Left colon (tissue), 2 donors: ENCODE measurements around the gene PHACTR1. TPM values are rescaled to one million over a fixed set of nuclear protein-coding genes. Genes with fewer than 3 reads are reported as not detected.
"Not testable (repeated sequence)": the region's sequence is repeated elsewhere in the genome, so short reads cannot be mapped to it uniquely, and the experiment has no call there.

Experiments used
- ATAC-seq: fragments of 200-7000 bp; cut with Tn5 transposase; one replicate; pipeline ENCODE4 v1.9.1; 2020; ENCODE audit warnings: mild to moderate bottlenecking, moderate library complexity
- DNase-seq, 2 donors: peaks; one replicate each; pipeline ENCODE4 v3.0.0-alpha.2; 2020
- intact Hi-C, 2 donors: fragments of 100-400 bp; cut with DNase I in 1 of 2; cut with micrococcal nuclease in 1 of 2; formaldehyde crosslinking; loops; one replicate each; pipeline versions ENCODE4 v1.11.2 to v1.14.0; 2022; cut with DNase I, micrococcal nuclease
- long read RNA-seq: library from polyadenylated mRNA; unstranded; transcript quantifications from one replicate; pipeline ENCODE4 v2.0.0, GENCODE V29; 2021
- total RNA-seq, 2 donors: library from RNA; stranded (reverse); fragmentation: NEBNext Ultra II Directional; extraction: Animal tissue kit (Norgen Biotek cat#: 25700); gene quantifications; one replicate each; pipeline ENCODE4 v1.2.1, GENCODE V29; 2021
- donor health status: DM: no; HTN: no; CAD: no.
- donor health status: DM: yes; HTN: yes; CAD: no.

Gene PHACTR1
- 1 to 10 TPM; 1.5 to 3.7 TPM for total RNA-seq
- long read RNA-seq, partial matches to known transcripts = 0 of 2 reads
- long read RNA-seq, other reads (novel, unspliced or antisense) = 1 of 2 reads

- DNase-seq (no peak), ATAC-seq (no peak)
- intact Hi-C loops = no loop called here
Measured at GRCh38 chr6:12716298-12716916, at the start of gene PHACTR1. Gene PHACTR1, plus strand, starts transcription at chr6:12716767.

DNA sequence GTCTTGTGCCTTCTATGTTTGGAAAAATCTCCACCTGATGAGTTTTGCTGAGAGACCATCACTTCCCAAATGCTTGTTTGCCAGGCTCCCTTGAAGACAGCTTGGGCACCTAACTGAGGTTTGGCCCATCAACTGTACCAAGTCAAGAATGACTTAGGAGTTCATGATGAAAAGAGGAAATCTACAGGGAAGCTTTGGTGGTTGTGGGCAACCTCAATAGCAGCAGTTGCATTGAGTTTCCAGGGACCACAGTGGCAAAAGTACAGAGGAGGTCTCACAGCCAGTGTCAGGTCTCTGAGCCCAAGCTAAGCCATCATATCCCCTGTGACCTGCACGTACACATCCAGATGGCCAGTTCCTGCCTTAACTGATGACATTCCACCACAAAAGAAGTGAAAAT is 49.7 kb upstream of the PHACTR1 start:
- ATAC-seq (no peak), DNase-seq (no peak)
- intact Hi-C loops = no loop called here

DNA sequence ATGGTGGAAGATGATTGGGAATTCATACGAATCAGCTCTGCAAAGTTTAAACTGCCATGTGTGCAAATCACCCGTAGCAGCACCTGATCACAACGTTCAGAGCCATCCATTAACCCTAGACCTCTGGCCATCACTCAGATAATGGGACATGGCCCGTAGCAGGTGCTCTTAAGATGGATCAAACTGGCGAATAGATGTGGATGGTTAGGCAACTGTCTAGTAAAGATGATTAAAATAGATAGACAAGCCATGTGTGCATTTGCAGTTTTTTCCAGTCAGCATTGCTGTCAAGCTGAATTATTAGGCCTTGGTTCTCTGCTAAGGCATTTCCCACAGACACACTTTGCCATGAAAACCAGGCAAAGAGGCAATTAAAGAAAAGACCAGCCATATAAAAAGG is 40.6 kb upstream of the PHACTR1 start:
- DNase-seq (no peak), ATAC-seq (no peak)
- intact Hi-C loops = no loop called here

- no peak for ATAC-seq
- intact Hi-C loops = no loop called here
- no peak for DNase-seq
Measured at GRCh38 chr6:12679341-12679740, 37.2 kb upstream of the PHACTR1 start.

DNA sequence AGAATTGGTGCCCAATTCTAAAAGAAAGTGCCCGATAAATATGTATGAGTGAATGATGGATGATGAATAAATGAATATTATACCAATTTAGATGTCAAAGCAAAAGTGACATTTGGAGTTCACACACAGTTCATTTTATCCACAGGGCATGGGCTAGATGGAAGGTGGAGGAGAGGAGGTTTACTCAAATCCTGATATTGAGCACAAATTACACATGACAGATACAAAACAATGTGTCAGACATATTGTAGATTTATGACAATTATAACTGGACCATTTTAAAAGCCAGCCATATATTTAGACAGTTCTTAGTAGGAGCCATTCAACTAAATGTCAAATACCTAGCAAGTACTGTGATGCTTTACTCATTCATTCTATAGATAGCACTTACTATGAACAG is 23.4 kb upstream of the PHACTR1 start:
- intact Hi-C loops = no loop called here
- ATAC-seq (no peak), DNase-seq (no peak)

DNA sequence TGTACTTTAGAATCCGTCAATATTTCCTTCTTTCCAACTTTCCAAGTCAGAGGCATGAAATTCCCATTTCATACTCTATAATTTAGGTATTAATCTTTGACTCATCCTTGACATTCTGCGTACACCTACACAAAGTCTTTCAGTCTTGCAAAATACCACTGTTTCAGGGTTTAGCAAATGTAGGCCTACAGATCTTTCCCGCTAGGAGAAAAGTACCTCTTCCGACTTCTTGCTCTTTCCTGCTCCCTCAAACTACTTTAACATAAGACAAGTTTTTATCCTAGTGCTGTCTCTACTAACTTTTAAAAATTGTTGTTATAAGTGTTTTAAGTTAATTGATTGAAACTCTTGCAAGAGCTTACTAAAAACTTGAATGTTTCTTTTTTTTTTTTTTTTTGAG is 18.3 kb upstream of the PHACTR1 start:
- intact Hi-C loops = no loop called here
- DNase-seq (no peak), ATAC-seq (no peak)

- intact Hi-C loops = no loop called here
- DNase-seq (no peak), ATAC-seq (no peak)
Measured at GRCh38 chr6:12704946-12705345, 11.6 kb upstream of the PHACTR1 start.

DNA sequence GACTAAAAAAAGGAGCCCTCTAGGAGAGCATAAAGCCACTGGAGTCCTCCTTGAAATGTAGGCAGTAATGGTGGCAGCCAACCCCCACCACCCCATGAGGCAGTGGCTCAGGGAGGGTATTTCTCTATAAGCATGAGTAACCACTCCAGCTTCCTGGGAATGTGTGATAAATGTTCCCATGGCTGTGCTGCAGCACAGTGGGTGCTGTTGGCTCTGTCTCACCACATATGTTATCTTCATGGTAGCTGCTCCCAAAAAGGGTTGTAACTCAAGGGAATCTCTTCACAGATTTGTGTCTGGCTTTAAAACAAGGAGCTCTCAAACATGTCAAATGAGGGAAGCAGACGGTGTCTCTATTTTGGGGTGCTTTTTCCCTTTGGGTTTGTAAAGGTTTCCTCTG is 7.5 kb upstream of the PHACTR1 start:
- intact Hi-C loops = no loop called here
- ATAC-seq (no peak), DNase-seq (no peak)

- intact Hi-C loops = no loop called here
- no peak for ATAC-seq
- no peak for DNase-seq
Measured at GRCh38 chr6:12709556-12710232, 6.9 kb upstream of the PHACTR1 start.

GRCh38 chr6:12710921-12711320 is 5.6 kb upstream of the PHACTR1 start:
- ATAC-seq (no peak), DNase-seq (no peak)
- intact Hi-C loops = no loop called here

DNA sequence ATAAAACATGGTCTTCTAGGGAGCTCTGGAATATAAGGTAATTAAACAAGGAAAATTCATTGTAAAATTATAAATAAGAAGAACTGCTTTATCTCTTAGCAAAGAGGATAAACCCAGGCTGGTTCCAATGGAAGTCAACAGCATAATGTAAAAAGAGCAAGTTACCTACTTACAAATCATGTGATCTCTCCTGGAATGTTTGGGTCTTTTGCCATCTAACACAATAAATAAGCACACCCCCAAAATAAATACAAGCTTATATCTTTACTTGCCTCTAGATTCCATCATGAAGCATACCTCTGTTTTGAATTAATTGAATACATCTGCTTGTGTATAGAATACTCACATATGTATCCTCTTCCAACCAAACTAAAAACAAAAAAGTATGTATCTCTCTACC is 2.5 kb upstream of the PHACTR1 start:
- DNase-seq = no peak
- ATAC-seq = no peak
- intact Hi-C loops = no loop called here

DNA sequence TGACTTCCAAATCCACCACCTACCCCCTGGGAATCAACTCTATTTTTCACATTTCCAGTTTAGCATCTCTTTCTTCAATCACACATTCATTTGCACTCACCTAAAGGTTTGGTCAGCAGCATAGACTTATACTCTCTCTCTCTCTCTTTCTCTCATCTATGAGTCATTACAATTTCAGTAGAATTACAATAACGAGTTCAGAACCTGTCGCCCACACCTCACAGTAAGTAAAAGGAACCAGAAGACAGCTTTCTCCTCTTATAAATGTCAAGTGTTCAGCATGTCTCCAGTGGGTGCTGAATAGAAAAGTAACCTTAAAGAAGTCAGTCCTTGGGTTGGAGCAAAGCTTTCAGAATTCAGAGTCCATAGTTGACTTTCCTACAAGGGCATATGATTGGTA is 1.1 kb upstream of the PHACTR1 start:
- DNase-seq (no peak), ATAC-seq (no peak)
- intact Hi-C loops = no loop called here

DNA sequence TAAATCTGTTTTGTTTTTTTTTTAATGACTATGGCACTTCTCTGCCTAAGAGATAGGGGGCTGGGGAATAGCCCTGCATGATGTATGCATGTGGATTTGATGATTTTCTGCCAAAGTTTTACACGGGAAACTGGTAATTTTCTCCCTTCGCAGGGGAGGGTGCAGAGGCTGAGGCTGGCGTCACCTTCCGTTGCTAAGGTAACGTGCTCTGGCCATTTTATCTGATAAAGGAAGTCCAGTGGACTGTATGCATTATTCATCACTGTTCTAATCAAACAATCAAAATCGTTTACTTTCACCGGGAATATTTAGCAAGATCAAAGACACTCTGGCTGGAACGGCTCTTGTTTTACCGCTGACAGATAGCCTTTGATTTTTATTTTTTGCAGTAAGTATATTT is 789 bp downstream of the PHACTR1 start:
- DNase-seq (no peak), ATAC-seq (no peak)
- intact Hi-C loops = no loop called here

- no peak for ATAC-seq
- no peak for DNase-seq
- intact Hi-C loops = no loop called here
Measured at GRCh38 chr6:12718015-12718414, 1.4 kb downstream of the PHACTR1 start.

DNA sequence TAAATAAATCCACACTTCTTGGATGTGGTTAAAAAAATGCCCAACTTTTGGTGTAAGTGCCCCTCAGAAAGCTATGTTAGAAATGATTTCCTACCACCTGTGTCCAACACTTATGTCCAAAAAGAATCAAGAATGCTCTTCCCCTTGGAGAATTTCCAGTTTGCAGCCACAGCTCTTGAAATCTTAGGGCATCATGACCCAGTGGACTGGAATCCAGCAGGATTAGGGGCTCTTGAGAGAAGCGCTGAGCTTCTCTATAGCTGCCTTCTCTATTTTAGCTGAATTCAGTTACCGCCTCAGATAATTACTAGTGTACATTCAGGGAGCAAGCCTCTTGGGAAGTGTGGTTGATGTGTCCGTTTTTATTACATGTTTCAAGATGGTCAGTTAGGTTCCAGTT is 2.5 kb downstream of the PHACTR1 start:
- intact Hi-C loops = no loop called here

GRCh38 chr6:12720310-12720709 is 3.7 kb downstream of the PHACTR1 start:
- intact Hi-C loops = no loop called here
- DNase-seq (no peak), ATAC-seq (no peak)

More for the DNA sequence above, 2.5 kb downstream of the PHACTR1 start:
- DNase-seq = no peak
- no peak for ATAC-seq

- intact Hi-C loops = no loop called here
- ATAC-seq = no peak
- DNase-seq = no peak
Measured at GRCh38 chr6:12725263-12725662, 8.7 kb downstream of the PHACTR1 start.

- DNase-seq (no peak), ATAC-seq (no peak)
- intact Hi-C loops = no loop called here
Measured at GRCh38 chr6:12729467-12729866, 12.9 kb downstream of the PHACTR1 start.

DNA sequence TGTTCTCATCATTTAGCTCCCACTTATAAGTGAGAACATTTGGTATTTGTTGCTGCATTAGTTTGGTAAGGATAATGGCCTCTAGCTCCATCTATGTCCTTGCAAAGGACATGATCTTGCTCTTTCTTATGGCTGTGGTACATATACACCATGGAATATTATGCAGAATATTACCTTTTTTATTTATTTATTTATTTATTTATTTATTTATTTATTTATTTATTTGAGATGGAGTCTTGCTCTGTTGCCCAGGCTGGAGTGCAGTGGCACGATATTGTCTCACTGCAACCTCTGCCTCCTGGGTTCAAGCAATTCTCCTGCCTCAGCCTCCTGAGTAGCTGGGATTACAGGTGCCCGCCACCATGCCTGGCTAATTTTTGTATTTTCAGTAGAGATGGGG is 14.2 kb downstream of the PHACTR1 start:
- ATAC-seq, DNase-seq, intact Hi-C loops: not testable (repeated sequence)

DNA sequence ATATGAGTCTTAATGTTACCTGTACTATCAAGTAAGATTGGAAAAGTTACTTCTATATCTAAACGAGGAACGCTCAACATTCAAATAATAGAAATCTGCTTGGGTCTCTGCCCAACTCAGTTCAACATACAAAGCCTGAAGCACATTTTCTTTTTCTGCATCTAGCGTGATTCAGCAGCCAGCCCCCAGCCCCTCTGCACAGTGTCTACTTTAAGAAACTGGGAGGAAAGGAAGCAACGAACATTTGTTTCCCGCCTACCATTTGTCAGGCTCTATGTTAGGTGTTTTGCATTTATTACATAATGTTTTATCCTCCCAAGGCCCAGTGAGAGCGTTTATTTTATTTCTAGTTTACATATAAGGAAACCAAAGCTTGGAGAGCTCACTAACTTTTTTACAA is 17.3 kb downstream of the PHACTR1 start:
- DNase-seq = no peak
- ATAC-seq = no peak
- intact Hi-C loops = no loop called here

GRCh38 chr6:12735786-12736185 is 19.2 kb downstream of the PHACTR1 start:
- DNase-seq (no peak), ATAC-seq (no peak)
- intact Hi-C loops = no loop called here
